Measurements from ENCODE around the gene COPZ2. TPM values are rescaled to one million over a fixed set of nuclear protein-coding genes. Genes with fewer than 3 reads are reported as not detected.
A peak's percentile ranks its signal among the peaks of the same experiment; 100 is the strongest.
"Not testable (repeated sequence)": the region's sequence is repeated elsewhere in the genome, so short reads cannot be mapped to it uniquely, and the experiment has no call there.

COPZ2 gene
- total RNA-seq, 1 donor from 2014 or later: not detected

DNA sequence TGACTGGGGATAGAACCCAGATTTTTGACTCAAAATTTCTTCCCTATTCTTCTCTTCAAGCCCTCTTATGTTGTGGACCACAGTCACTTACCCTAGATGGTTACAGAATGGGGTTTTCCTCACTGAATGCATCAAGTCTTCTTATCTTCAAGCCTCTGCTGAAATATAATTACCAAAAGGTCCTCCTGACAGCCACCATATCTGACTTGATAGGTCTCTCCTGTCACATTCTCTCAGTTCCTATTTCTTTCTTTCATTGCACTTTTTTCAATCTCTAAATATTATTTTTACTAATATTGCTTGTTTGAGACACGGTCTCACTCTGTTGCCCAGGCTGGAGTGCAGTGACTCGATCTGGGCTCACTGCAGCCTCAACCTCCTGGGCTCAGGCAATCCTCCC lies 1.1 kb upstream of the COPZ2 start:
- H3K4me1 Mint-ChIP-seq (ENCODE audit: low read depth, unreplicated experiment): peaks cover 14% of the 10 kb centered on the region
- TF ChIP-seq, protein P1, sequence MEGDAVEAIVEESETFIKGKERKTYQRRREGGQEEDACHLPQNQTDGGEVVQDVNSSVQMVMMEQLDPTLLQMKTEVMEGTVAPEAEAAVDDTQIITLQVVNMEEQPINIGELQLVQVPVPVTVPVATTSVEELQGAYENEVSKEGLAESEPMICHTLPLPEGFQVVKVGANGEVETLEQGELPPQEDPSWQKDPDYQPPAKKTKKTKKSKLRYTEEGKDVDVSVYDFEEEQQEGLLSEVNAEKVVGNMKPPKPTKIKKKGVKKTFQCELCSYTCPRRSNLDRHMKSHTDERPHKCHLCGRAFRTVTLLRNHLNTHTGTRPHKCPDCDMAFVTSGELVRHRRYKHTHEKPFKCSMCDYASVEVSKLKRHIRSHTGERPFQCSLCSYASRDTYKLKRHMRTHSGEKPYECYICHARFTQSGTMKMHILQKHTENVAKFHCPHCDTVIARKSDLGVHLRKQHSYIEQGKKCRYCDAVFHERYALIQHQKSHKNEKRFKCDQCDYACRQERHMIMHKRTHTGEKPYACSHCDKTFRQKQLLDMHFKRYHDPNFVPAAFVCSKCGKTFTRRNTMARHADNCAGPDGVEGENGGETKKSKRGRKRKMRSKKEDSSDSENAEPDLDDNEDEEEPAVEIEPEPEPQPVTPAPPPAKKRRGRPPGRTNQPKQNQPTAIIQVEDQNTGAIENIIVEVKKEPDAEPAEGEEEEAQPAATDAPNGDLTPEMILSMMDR (IDR thresholded peaks at IDR 0.05; ENCODE audit: partially characterized antibody, unreplicated experiment): no peak
- H3K9me3 Mint-ChIP-seq (ENCODE audit: unreplicated experiment): peaks cover 4% of the 10 kb centered on the region
- peaks cover 16% of the 10 kb centered on the region for H3K27me3 Mint-ChIP-seq (ENCODE audit: unreplicated experiment)
- no peak overlapping the region for H3K4me3 Mint-ChIP-seq (ENCODE audit: unreplicated experiment)
- no peaks in the 10 kb centered on the region for H3K36me3 Mint-ChIP-seq (ENCODE audit: unreplicated experiment)
- H3K27ac Mint-ChIP-seq (ENCODE audit: unreplicated experiment): no peak overlapping the region
- no peak for DNase-seq

DNA sequence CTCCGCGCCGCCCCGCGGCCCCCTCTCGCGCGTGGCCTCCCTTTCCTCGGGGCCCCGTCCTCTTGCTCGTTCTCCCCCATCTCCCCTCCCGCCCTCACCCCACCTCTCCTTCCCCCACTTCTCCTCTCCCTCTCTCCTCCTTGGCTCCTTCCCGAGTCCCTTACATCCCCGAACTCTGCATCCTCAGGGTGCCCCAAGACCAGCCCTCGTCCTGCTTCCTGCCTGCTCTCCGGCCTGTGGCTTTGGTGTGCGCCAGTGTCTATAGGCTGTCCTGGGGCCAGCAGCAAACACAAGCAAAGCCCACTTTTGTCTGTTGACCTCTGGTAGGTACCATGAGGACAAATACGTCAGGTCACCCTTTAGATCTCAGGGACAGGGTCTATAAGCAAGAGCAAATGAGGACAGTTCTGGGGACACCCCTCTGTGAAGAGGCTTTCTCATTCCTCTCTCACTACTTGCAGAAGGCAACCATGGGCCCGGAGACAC lies 284 bp upstream of the COPZ2 start:
- no peak for DNase-seq
- TF ChIP-seq, protein P1 (IDR thresholded peaks at IDR 0.05; ENCODE audit: partially characterized antibody, unreplicated experiment): no peak
- Mint-ChIP-seq H3K4me3 (ENCODE audit: unreplicated experiment) (peak overlapping the region; percentile 82), H3K36me3 (ENCODE audit: unreplicated experiment) (no peaks in the 10 kb centered on the region), H3K4me1 (ENCODE audit: low read depth, unreplicated experiment) (peaks cover 10% of the 10 kb centered on the region), H3K9me3 (ENCODE audit: unreplicated experiment) (peaks cover 5% of the 10 kb centered on the region), H3K27ac (ENCODE audit: unreplicated experiment) (no peak overlapping the region), H3K27me3 (ENCODE audit: unreplicated experiment) (peaks cover 17% of the 10 kb centered on the region)

GRCh38 chr17:48036693-48037035 lies 933 bp downstream of the COPZ2 start:
- Mint-ChIP-seq H3K9me3 (ENCODE audit: unreplicated experiment) (peaks cover 4% of the 10 kb centered on the region), H3K27me3 (ENCODE audit: unreplicated experiment) (peaks cover 15% of the 10 kb centered on the region)

DNA sequence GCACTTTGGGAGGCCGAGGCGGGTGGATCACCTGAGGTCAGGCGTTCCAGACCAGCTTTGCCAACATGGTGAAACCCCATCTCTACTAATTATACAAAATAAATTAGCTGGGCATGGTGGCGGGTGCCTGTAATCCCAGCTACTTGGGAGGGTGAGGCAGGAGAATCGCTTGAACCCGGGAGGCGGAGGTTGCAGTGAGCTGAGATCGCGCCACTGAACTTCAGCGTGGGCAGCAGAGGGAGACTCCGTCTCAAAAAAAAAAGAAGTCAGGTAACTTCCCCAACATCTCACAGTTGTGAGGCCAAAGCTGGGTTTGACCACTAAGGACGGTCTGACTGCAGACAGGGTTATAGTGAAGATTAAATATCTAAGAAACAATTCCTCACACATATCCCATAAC lies 2.9 kb downstream of the COPZ2 start:
- DNase-seq; H3K36me3 Mint-ChIP-seq (ENCODE audit: unreplicated experiment); H3K27ac Mint-ChIP-seq (ENCODE audit: unreplicated experiment); H3K4me3 Mint-ChIP-seq (ENCODE audit: unreplicated experiment); H3K9me3 Mint-ChIP-seq (ENCODE audit: unreplicated experiment); H3K4me1 Mint-ChIP-seq (ENCODE audit: low read depth, unreplicated experiment): not testable (repeated sequence)
- peaks cover 15% of the 10 kb centered on the region for H3K27me3 Mint-ChIP-seq (ENCODE audit: unreplicated experiment)

More at GRCh38 chr17:48036693-48037035, 933 bp downstream of the COPZ2 start:
- Mint-ChIP-seq H3K4me3 (ENCODE audit: unreplicated experiment) (peak overlapping the region; percentile 48), H3K27ac (ENCODE audit: unreplicated experiment) (no peak overlapping the region), H3K36me3 (ENCODE audit: unreplicated experiment) (no peaks in the 10 kb centered on the region), H3K4me1 (ENCODE audit: low read depth, unreplicated experiment) (peaks cover 7% of the 10 kb centered on the region)
- no peak for DNase-seq
- TF ChIP-seq, protein P1 (IDR thresholded peaks at IDR 0.05; ENCODE audit: partially characterized antibody, unreplicated experiment): no peak

- Mint-ChIP-seq H3K36me3 (ENCODE audit: unreplicated experiment) (no peaks in the 10 kb centered on the region), H3K4me3 (ENCODE audit: unreplicated experiment) (no peak overlapping the region), H3K27ac (ENCODE audit: unreplicated experiment) (no peak overlapping the region), H3K9me3 (ENCODE audit: unreplicated experiment) (peaks cover 9% of the 10 kb centered on the region), H3K4me1 (ENCODE audit: low read depth, unreplicated experiment) (peaks cover 5% of the 10 kb centered on the region), H3K27me3 (ENCODE audit: unreplicated experiment) (peaks cover 9% of the 10 kb centered on the region)
- DNase-seq: no peak
- TF ChIP-seq, protein P1 (IDR thresholded peaks at IDR 0.05; ENCODE audit: partially characterized antibody, unreplicated experiment): no peak
Observed at GRCh38 chr17:48031966-48032365, 5.6 kb downstream of the COPZ2 start.
